ENCODE data around the gene CCNL2. TPM values are rescaled to one million over a fixed set of nuclear protein-coding genes. Genes with fewer than 3 reads are reported as not detected.
"Not testable (repeated sequence)": the region's sequence is repeated elsewhere in the genome, so short reads cannot be mapped to it uniquely, and the experiment has no call there.

Gene CCNL2
- total and polyA plus RNA-seq, 8 donors: 49.2 to 409 (median 84.1) TPM

DNA sequence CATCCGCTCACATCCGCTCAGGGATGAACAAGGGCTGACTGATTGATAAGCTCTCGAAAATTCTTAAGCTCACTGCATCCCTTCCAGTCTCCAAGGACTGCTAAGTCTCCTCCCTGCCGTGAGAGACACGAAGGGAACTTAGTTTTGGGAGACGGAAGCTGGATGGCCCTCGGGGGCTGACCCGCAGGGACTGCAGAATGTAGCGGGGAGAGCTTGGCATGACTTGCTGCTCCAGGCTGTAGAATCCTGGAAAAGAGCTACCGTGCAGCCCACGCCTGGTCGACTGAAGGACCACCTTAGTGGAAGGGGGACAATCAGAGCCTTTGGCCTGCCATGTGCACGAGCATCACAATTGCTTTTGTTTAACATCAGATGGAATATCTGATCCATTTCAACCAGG is 16.6 kb upstream of the CCNL2 start:
- DNase-seq (peak in 1 of 6 donors; percentile 24), ATAC-seq (no peak), FAIRE-seq (no peak)
- no peaks in the 10 kb centered on the region for H3K36me3 ChIP-seq
- WGBS, 2 donors: 81 to 82% methylated on average over 13 of the region's 13 CpGs
- TF ChIP-seq, protein P1, sequence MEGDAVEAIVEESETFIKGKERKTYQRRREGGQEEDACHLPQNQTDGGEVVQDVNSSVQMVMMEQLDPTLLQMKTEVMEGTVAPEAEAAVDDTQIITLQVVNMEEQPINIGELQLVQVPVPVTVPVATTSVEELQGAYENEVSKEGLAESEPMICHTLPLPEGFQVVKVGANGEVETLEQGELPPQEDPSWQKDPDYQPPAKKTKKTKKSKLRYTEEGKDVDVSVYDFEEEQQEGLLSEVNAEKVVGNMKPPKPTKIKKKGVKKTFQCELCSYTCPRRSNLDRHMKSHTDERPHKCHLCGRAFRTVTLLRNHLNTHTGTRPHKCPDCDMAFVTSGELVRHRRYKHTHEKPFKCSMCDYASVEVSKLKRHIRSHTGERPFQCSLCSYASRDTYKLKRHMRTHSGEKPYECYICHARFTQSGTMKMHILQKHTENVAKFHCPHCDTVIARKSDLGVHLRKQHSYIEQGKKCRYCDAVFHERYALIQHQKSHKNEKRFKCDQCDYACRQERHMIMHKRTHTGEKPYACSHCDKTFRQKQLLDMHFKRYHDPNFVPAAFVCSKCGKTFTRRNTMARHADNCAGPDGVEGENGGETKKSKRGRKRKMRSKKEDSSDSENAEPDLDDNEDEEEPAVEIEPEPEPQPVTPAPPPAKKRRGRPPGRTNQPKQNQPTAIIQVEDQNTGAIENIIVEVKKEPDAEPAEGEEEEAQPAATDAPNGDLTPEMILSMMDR (IDR thresholded peaks at IDR 0.05): no peak
- no peak overlapping the region for H3K27ac ChIP-seq
- no peak overlapping the region for H3K4me3 ChIP-seq
- no peaks in the 10 kb centered on the region for H3K9me3 ChIP-seq
- intact Hi-C loops (cut with DNase I): no loop called here
- peaks cover 0 to 14% (median 4%) of the 10 kb centered on the region in 3 donors for H3K4me1 ChIP-seq
- H3K27me3 ChIP-seq: no peaks in the 10 kb centered on the region

DNA sequence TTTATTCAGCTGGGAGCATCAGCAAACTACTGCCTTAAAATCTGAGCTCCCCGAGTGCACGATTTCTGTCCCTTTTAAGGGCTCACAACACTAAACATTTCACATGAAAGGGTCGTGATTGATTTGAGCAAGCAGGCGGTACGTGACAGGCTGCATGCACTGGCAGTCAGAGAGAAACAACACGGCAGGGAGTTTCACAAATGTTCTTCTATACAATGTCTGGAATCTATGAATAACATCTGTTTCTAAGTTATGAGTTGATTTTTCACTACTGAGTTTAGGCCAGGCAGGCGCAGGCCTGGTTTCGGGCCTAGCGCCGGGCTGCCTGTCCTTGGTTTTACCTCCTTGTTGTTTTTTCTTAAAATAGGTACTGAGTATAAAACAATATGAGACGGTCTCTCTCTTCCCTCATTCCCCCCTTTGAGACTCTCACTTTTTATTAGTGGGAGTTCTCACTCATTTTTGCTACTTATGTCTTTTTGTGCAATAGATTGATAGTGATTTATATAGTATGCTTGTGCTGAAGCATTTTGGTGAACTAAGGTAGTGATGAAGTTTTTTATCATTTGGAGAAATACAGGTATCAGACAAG is 13.3 kb upstream of the CCNL2 start:
- H3K36me3 ChIP-seq; H3K4me3 ChIP-seq; FAIRE-seq; H3K27me3 ChIP-seq; intact Hi-C loops (cut with DNase I); H3K27ac ChIP-seq; H3K4me1 ChIP-seq; H3K9me3 ChIP-seq; ATAC-seq: not testable (repeated sequence)
- peak in 1 of 6 donors; percentile 5 for DNase-seq
- WGBS, 2 donors: 96 to 97% methylated on average over 11 of the region's 11 CpGs

DNA sequence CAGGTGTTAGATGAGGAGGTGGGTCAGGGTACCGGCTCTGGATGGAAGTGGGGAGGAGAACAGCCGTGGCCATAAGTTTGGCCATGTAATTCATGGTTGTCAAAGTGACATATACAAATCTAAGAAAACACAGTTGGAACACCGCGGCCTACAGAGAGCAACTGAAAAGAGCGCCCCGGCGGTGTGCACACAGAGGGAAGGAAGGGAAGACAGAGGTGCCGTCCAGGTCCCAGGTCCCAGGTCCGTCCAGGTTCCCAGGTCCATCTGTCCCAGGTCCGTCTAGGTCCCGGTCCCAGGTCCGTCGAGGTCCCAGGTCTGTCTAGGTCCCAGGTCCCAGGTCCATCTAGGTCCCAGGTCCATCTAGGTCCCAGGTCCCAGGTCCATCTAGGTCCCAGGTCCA is 12.5 kb upstream of the CCNL2 start:
- Histone ChIP-seq H3K27ac (no peak overlapping the region), H3K27me3 (no peaks in the 10 kb centered on the region), H3K4me1 (peaks cover 7 to 9% (median 8%) of the 10 kb centered on the region in 3 donors), H3K36me3 (no peaks in the 10 kb centered on the region), H3K4me3 (no peak overlapping the region), H3K9me3 (no peaks in the 10 kb centered on the region)
- TF ChIP-seq, protein P1 (IDR thresholded peaks at IDR 0.05): no peak
- intact Hi-C loops (cut with DNase I): no loop called here
- no peak for ATAC-seq
- peak in 1 of 6 donors; percentile 67 for DNase-seq
- FAIRE-seq: no peak
- WGBS, 2 donors: 96 to 97% methylated on average over 13 of the region's 13 CpGs

DNA sequence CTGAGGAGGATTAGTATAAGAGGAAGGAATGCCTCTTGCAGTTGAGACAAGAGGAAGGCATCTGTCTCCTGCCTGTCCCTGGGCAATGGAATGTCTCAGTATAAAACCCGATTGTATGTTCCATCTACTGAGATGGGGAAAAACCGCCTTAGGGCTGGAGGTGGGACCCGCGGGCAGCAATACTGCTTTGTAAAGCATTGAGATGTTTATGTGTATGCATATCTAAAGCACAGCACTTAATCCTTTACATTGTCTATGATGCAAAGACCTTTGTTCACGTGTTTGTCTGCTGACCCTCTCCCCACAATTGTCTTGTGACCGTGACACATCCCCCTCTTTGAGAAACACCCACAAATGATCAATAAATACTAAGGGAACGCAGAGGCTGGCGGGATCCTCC is 11.1 kb upstream of the CCNL2 start:
- intact Hi-C loops (cut with DNase I): not testable (repeated sequence)
- peak in 1 of 6 donors; percentile 5 for DNase-seq
- 75 to 77% methylated on average over 8 of the region's 8 CpGs for WGBS, 2 donors

DNA sequence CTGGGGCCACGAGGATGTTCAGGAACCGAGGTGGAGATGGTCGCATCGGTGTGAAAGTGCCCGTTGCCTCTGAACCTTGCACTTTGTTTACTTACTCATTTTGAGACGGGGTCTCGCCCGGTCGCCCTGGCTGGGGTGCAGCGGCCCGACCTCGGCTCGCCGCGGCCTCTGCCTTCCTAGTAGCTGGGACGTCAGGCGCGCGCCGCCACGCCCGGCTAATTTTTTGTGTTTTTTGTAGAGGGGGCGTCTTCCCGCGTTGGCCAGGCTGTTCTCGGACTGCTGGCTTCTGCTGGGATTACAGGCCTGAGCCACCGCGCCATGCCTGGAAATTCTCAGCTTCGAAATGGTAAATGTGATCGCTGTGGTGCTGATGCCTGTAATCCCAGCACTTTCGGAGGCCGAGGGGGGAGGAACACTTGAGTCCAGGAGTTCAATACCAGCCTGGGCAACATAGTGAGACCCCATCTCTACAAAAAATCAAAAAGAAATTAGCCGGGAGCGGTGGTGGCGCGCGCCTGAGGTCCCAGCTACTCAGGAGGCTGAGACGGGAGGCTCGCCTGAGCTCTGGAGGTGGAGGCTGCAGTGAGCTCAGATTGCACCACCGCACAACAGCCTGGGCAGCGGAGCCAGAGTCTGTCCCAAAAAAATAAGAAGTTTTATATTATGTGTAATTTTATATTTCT is 8.6 kb upstream of the CCNL2 start:
- peak overlapping the region; percentile 84 to 99 (median 98) for H3K4me3 ChIP-seq
- TF ChIP-seq, protein P1 (IDR thresholded peaks at IDR 0.05): no peak
- peaks cover 0 to 14% (median 6%) of the 10 kb centered on the region in 3 donors for H3K36me3 ChIP-seq
- FAIRE-seq: no peak
- 7 to 8% methylated on average over 41 of the region's 41 CpGs for WGBS, 2 donors
- peak in 2 of 6 donors; percentile 53 to 64 for DNase-seq
- intact Hi-C loops (cut with DNase I): no loop called here
- peak in 2 of 4 donors; percentile 15 to 25 for ATAC-seq
- peak overlapping the region; percentile 66 to 70 (median 69) for H3K27ac ChIP-seq
- H3K27me3 ChIP-seq: no peaks in the 10 kb centered on the region
- peaks cover 14 to 20% (median 15%) of the 10 kb centered on the region in 3 donors for H3K4me1 ChIP-seq
- H3K9me3 ChIP-seq: no peaks in the 10 kb centered on the region

More for the DNA sequence above, 11.1 kb upstream of the CCNL2 start:
- not testable (repeated sequence) for FAIRE-seq, H3K9me3 ChIP-seq, H3K27ac ChIP-seq, H3K36me3 ChIP-seq, ATAC-seq, H3K4me3 ChIP-seq, H3K27me3 ChIP-seq
- H3K4me1 ChIP-seq: peaks cover 14 to 18% (median 15%) of the 10 kb centered on the region in 3 donors
